KMS-11 (cell line): ENCODE measurements around the gene NCS1.

Source experiments
- H2AFZ ChIP-seq: fragments of 200-600 bp; sonication (generic); 2 replicates; pipeline ENCODE4 v1.6.1; 2016; ENCODE audit warnings: antibody characterized with exemption, mixed run types, low read depth
- H3K27ac ChIP-seq: fragments of 200-600 bp; sonication (generic); 2 replicates; pipeline ENCODE4 v1.6.1; 2016; ENCODE audit warnings: mild to moderate bottlenecking, mixed run types
- H3K27me3 ChIP-seq: fragments of 200-600 bp; sonication (generic); 2 replicates; pipeline ENCODE4 v1.6.1; 2017; ENCODE audit warnings: mild to moderate bottlenecking, low read depth, mixed run types, moderate library complexity; ENCODE audit not compliant: insufficient read depth
- H3K36me3 ChIP-seq: fragments of 200-600 bp; sonication (generic); 2 replicates; pipeline ENCODE4 v1.6.1; 2017; ENCODE audit warnings: mild to moderate bottlenecking, mixed run types; ENCODE audit not compliant: insufficient read depth
- H3K4me1 ChIP-seq: fragments of 200-600 bp; sonication (generic); 2 replicates; pipeline ENCODE4 v1.6.1; 2016; ENCODE audit warnings: mild to moderate bottlenecking, low read depth, mixed run types; ENCODE audit not compliant: poor library complexity, severe bottlenecking
- H3K4me2 ChIP-seq: fragments of 200-600 bp; sonication (generic); 2 replicates; pipeline ENCODE4 v1.7.0; 2016; ENCODE audit warnings: mild to moderate bottlenecking, mixed run types
- H3K4me3 ChIP-seq: fragments of 200-600 bp; sonication (generic); IDR thresholded peaks from 2 replicates; pipeline ENCODE4 v1.6.1; 2017; ENCODE audit warnings: low read depth, low read length, mixed read lengths; ENCODE audit not compliant: insufficient read depth
- H3K79me2 ChIP-seq: fragments of 200-600 bp; sonication (generic); 2 replicates; pipeline ENCODE4 v1.6.1; 2016; ENCODE audit warnings: low read depth, mixed run types; ENCODE audit not compliant: insufficient read depth
- H3K9ac ChIP-seq: fragments of 200-600 bp; sonication (generic); 2 replicates; pipeline ENCODE4 v1.6.1; 2016; ENCODE audit warnings: mild to moderate bottlenecking, mixed run types
- H4K20me1 ChIP-seq: fragments of 200-600 bp; sonication (generic); 2 replicates; pipeline ENCODE4 v1.6.1; 2016; ENCODE audit warnings: mild to moderate bottlenecking, mixed run types; ENCODE audit not compliant: insufficient read depth
- CTCF ChIP-seq: fragments of 200-600 bp; sonication (generic); conservative IDR thresholded peaks from 2 replicates; pipeline ENCODE4 v1.6.1; 2017; ENCODE audit warnings: low read depth, mild to moderate bottlenecking, antibody characterized with exemption, low read length, moderate library complexity, mixed read lengths

NCS1 gene

GRCh38 chr9:130182381-130182909 lies 10.2 kb downstream of the NCS1 start:
- no peaks in the 10 kb centered on the region for H4K20me1 ChIP-seq

GRCh38 chr9:130183133-130183762 lies 11.0 kb downstream of the NCS1 start:
- Histone ChIP-seq H3K4me2 (no peak overlapping the region), H3K9ac (no peak overlapping the region), H3K36me3 (no peaks in the 10 kb centered on the region), H3K4me1 (no peaks in the 10 kb centered on the region), H3K27ac (no peak overlapping the region), H4K20me1 (no peaks in the 10 kb centered on the region), H2AFZ (no peak overlapping the region), H3K27me3 (no peaks in the 10 kb centered on the region), H3K4me3 (no peak overlapping the region), H3K79me2 (no peaks in the 10 kb centered on the region)
- TF ChIP-seq CTCF, result no peak

More at GRCh38 chr9:130182381-130182909, 10.2 kb downstream of the NCS1 start:
- TF ChIP-seq CTCF, result no peak
- Histone ChIP-seq H3K9ac (no peak overlapping the region), H3K4me2 (no peak overlapping the region), H3K27ac (no peak overlapping the region), H3K79me2 (no peaks in the 10 kb centered on the region), H2AFZ (no peak overlapping the region), H3K27me3 (no peaks in the 10 kb centered on the region), H3K4me1 (no peaks in the 10 kb centered on the region), H3K4me3 (no peak overlapping the region), H3K36me3 (no peaks in the 10 kb centered on the region)

- Histone ChIP-seq H3K4me3 (no peak overlapping the region), H2AFZ (no peak overlapping the region), H3K4me2 (no peak overlapping the region), H3K36me3 (no peaks in the 10 kb centered on the region), H3K4me1 (no peaks in the 10 kb centered on the region), H3K27me3 (no peaks in the 10 kb centered on the region), H3K9ac (no peak overlapping the region), H3K27ac (no peak overlapping the region), H3K79me2 (no peaks in the 10 kb centered on the region), H4K20me1 (no peaks in the 10 kb centered on the region)
- TF ChIP-seq CTCF, result no peak
Observed at GRCh38 chr9:130185017-130185416, 12.8 kb downstream of the NCS1 start.

GRCh38 chr9:130185490-130186031 lies 13.4 kb downstream of the NCS1 start:
- H3K79me2 ChIP-seq, result no peaks in the 10 kb centered on the region
- no peaks in the 10 kb centered on the region for H3K27me3 ChIP-seq
- no peak for TF ChIP-seq CTCF
- H2AFZ ChIP-seq, result no peak overlapping the region
- no peak overlapping the region for H3K9ac ChIP-seq
- H3K36me3 ChIP-seq, result no peaks in the 10 kb centered on the region
- H3K27ac ChIP-seq, result no peak overlapping the region
- no peak overlapping the region for H3K4me2 ChIP-seq
- no peak overlapping the region for H3K4me3 ChIP-seq
- no peaks in the 10 kb centered on the region for H3K4me1 ChIP-seq
- H4K20me1 ChIP-seq, result no peaks in the 10 kb centered on the region
